CD4-positive, alpha-beta memory T cell (primary cell): ENCODE data around the gene CDKN2AIPNL. TPM values are rescaled to one million over a fixed set of nuclear protein-coding genes. Genes with fewer than 3 reads are reported as not detected.

Experiments used
- CTCF ChIA-PET: fragments of 350-600 bp; sonication (Branson Sonifier 250); formaldehyde crosslinking; loops from one replicate; lab custom pipeline; 2021; ENCODE audit warnings: inconsistent platforms; ENCODE audit not compliant: partially characterized antibody; lab: Charles Lee
- POLR2A ChIA-PET: fragments of 350-600 bp; sonication (Branson Sonifier 250); formaldehyde crosslinking; loops from one replicate; lab custom pipeline; 2021; ENCODE audit not compliant: partially characterized antibody; lab: Charles Lee
- DNase-seq, 5 donors: peaks; one replicate each; pipeline versions ENCODE4 v3.0.0 to v3.0.0-alpha.2; 2020 to 2022; ENCODE audit warnings: mixed read lengths in 1 of 5
- H3K27ac ChIP-seq: one replicate; pipeline ENCODE4 v1.7.0; 2013; ENCODE audit warnings: low read depth, low read length
- H3K27me3 ChIP-seq: 2 replicates; pipeline ENCODE4 v1.7.0; 2013; ENCODE audit warnings: mild to moderate bottlenecking, low read length, moderate library complexity; ENCODE audit not compliant: insufficient read depth
- H3K36me3 ChIP-seq: 2 replicates; pipeline ENCODE4 v1.7.0; 2013; ENCODE audit warnings: mild to moderate bottlenecking, low read length, moderate library complexity; ENCODE audit not compliant: insufficient read depth
- H3K4me1 ChIP-seq: 2 replicates; pipeline ENCODE4 v1.7.0; 2013; ENCODE audit warnings: mild to moderate bottlenecking, low read length, moderate library complexity; ENCODE audit not compliant: insufficient read depth
- H3K4me3 ChIP-seq, 2 donors: one replicate each; pipeline ENCODE4 v1.7.0; 2013; ENCODE audit warnings: low read length in 2 of 2, mild to moderate bottlenecking in 1 of 2
- H3K9me3 ChIP-seq, 2 donors: one replicate each; pipeline ENCODE4 v1.7.0; 2013; ENCODE audit warnings: low read length in 2 of 2, control low read depth in 1 of 2; ENCODE audit not compliant: control insufficient read depth in 1 of 2
- H3K27ac Mint-ChIP-seq, 7 donors: one replicate each; pipeline ENCODE4 v1.8.0; 2020 to 2021; ENCODE audit warnings: mixed read lengths in 7 of 7, mild to moderate bottlenecking in 6 of 7, inconsistent platforms in 3 of 7, moderate library complexity in 3 of 7
- H3K27me3 Mint-ChIP-seq, 2 donors: one replicate each; pipeline ENCODE4 v1.8.0; 2020 to 2021; ENCODE audit warnings: mixed read lengths in 2 of 2
- H3K36me3 Mint-ChIP-seq, 2 donors: one replicate each; pipeline ENCODE4 v1.8.0; 2020 to 2021; ENCODE audit warnings: mixed read lengths in 2 of 2, inconsistent platforms in 1 of 2, mild to moderate bottlenecking in 1 of 2
- H3K4me1 Mint-ChIP-seq, 4 donors: one replicate each; pipeline ENCODE4 v1.8.0; 2020 to 2021; ENCODE audit warnings: mixed read lengths in 4 of 4, mild to moderate bottlenecking in 1 of 4
- H3K4me3 Mint-ChIP-seq, 8 donors: one replicate each; pipeline ENCODE4 v1.8.0; 2020 to 2021; ENCODE audit warnings: mixed read lengths in 8 of 8, mild to moderate bottlenecking in 7 of 8, moderate library complexity in 6 of 8, inconsistent platforms in 3 of 8
- H3K9me3 Mint-ChIP-seq, 8 donors: one replicate each; pipeline ENCODE4 v1.8.0; 2020 to 2021; ENCODE audit warnings: mixed read lengths in 8 of 8, mild to moderate bottlenecking in 5 of 8, inconsistent platforms in 3 of 8, moderate library complexity in 1 of 8
- intact Hi-C: fragments of 100-400 bp; cut with micrococcal nuclease; formaldehyde crosslinking; loops from one replicate; pipeline ENCODE4 v1.15.1; 2023
- polyA plus RNA-seq, 2 donors: library from polyadenylated mRNA; unstranded; fragments of 300-500 nt; fragmentation: Illumina TruSeq; gene quantifications; one replicate each; pipeline ENCODE4 v1.2.3, GENCODE V29; 2021
- total RNA-seq, 2 experiments: library from RNA; stranded (reverse); gene quantifications; one replicate each; pipeline ENCODE4 v1.2.3, GENCODE V29; 2021

The CDKN2AIPNL gene
- total and polyA plus RNA-seq, 4 experiments from 2014 or later = 14.7 to 32.4 (median 20.1) TPM

- CTCF ChIA-PET = interaction anchor here (1.2 to 1.6 kb wide), 2 partner anchors 12 to 126 kb away, joined by 3 to 5 read pairs; no protein-coding TSS in a partner anchor
- no peak overlapping the region for H3K27ac Mint-ChIP-seq
These were observed 36.3 kb upstream of the CDKN2AIPNL start for GRCh38 chr5:134447815-134448520.

GRCh38 chr5:134446938-134447337, 35.3 kb upstream of the CDKN2AIPNL start:
- intact Hi-C loops = no loop called here
- DNase-seq = no peak
- ChIA-PET POLR2A (interaction anchor here (0.8 kb wide), 1 partner anchor 76 kb away, joined by 3 read pairs; no protein-coding TSS in a partner anchor), CTCF (no interaction called here)
- Mint-ChIP-seq H3K27me3 (no peaks in the 10 kb centered on the region), H3K36me3 (no peaks in the 10 kb centered on the region), H3K27ac (peak overlapping the region in 1 of 7 donors; percentile 60), H3K9me3 (no peaks in the 10 kb centered on the region), H3K4me3 (no peak overlapping the region), H3K4me1 (no peaks in the 10 kb centered on the region)
- no peak overlapping the region for H3K4me3 ChIP-seq
- no peaks in the 10 kb centered on the region for H3K4me1 ChIP-seq
- no peaks in the 10 kb centered on the region for H3K36me3 ChIP-seq
- H3K27ac ChIP-seq = no peak overlapping the region
- H3K27me3 ChIP-seq = no peaks in the 10 kb centered on the region
- no peaks in the 10 kb centered on the region for H3K9me3 ChIP-seq

More at GRCh38 chr5:134447815-134448520, 36.3 kb upstream of the CDKN2AIPNL start:
- Histone ChIP-seq H3K9me3 (no peaks in the 10 kb centered on the region), H3K4me1 (no peaks in the 10 kb centered on the region), H3K4me3 (no peak overlapping the region), H3K27ac (no peak overlapping the region), H3K36me3 (no peaks in the 10 kb centered on the region), H3K27me3 (no peaks in the 10 kb centered on the region)
- Mint-ChIP-seq H3K4me1 (no peaks in the 10 kb centered on the region), H3K36me3 (no peaks in the 10 kb centered on the region), H3K4me3 (no peak overlapping the region), H3K9me3 (no peaks in the 10 kb centered on the region), H3K27me3 (no peaks in the 10 kb centered on the region)
- POLR2A ChIA-PET = no interaction called here
- DNase-seq = no peak
- intact Hi-C loops = no loop called here

- Mint-ChIP-seq H3K36me3 (no peaks in the 10 kb centered on the region), H3K27ac (no peak overlapping the region), H3K9me3 (no peaks in the 10 kb centered on the region), H3K4me3 (no peak overlapping the region), H3K4me1 (no peaks in the 10 kb centered on the region), H3K27me3 (no peaks in the 10 kb centered on the region)
- Histone ChIP-seq H3K9me3 (no peaks in the 10 kb centered on the region), H3K4me1 (no peaks in the 10 kb centered on the region), H3K27ac (no peak overlapping the region), H3K36me3 (no peaks in the 10 kb centered on the region), H3K4me3 (no peak overlapping the region), H3K27me3 (no peaks in the 10 kb centered on the region)
- ChIA-PET POLR2A (interaction anchor here (1.1 kb wide), 1 partner anchor 80 kb away, joined by 3 read pairs; no protein-coding TSS in a partner anchor), CTCF (no interaction called here)
- DNase-seq = no peak
- intact Hi-C loops = no loop called here
These were observed 34.5 kb upstream of the CDKN2AIPNL start for GRCh38 chr5:134445856-134446818.

GRCh38 chr5:134444941-134445471, 33.3 kb upstream of the CDKN2AIPNL start:
- H3K27ac ChIP-seq = no peak overlapping the region

GRCh38 chr5:134440201-134440755, 28.6 kb upstream of the CDKN2AIPNL start:
- Histone ChIP-seq H3K27ac (no peak overlapping the region), H3K27me3 (no peaks in the 10 kb centered on the region), H3K4me3 (no peak overlapping the region), H3K9me3 (no peaks in the 10 kb centered on the region), H3K4me1 (peaks cover 17% of the 10 kb centered on the region), H3K36me3 (no peaks in the 10 kb centered on the region)
- H3K9me3 Mint-ChIP-seq = no peaks in the 10 kb centered on the region
- no peak overlapping the region for H3K4me3 Mint-ChIP-seq
- no peak for DNase-seq
- H3K27me3 Mint-ChIP-seq = no peaks in the 10 kb centered on the region
- peaks cover 9 to 19% (median 14%) of the 10 kb centered on the region in 4 donors for H3K4me1 Mint-ChIP-seq
- ChIA-PET CTCF (interaction anchor here (2.4 kb wide), 1 partner anchor 11 kb away, joined by 8 read pairs; no protein-coding TSS in a partner anchor), POLR2A (no interaction called here)
- no peaks in the 10 kb centered on the region for H3K36me3 Mint-ChIP-seq
- H3K27ac Mint-ChIP-seq = no peak overlapping the region
- intact Hi-C loops = no loop called here

More at GRCh38 chr5:134444941-134445471, 33.3 kb upstream of the CDKN2AIPNL start:
- no peak overlapping the region for H3K27ac Mint-ChIP-seq
- H3K9me3 Mint-ChIP-seq = no peaks in the 10 kb centered on the region
- H3K4me3 Mint-ChIP-seq = no peak overlapping the region
- H3K4me1 ChIP-seq = no peaks in the 10 kb centered on the region
- POLR2A ChIA-PET = interaction anchor here (0.7 kb wide), 1 partner anchor 21 kb away, joined by 3 read pairs; no protein-coding TSS in a partner anchor
- no peaks in the 10 kb centered on the region for H3K4me1 Mint-ChIP-seq
- CTCF ChIA-PET = no interaction called here
- no peaks in the 10 kb centered on the region for H3K36me3 Mint-ChIP-seq
- no peak overlapping the region for H3K4me3 ChIP-seq
- H3K27me3 Mint-ChIP-seq = no peaks in the 10 kb centered on the region
- intact Hi-C loops = no loop called here
- H3K27me3 ChIP-seq = no peaks in the 10 kb centered on the region
- no peaks in the 10 kb centered on the region for H3K9me3 ChIP-seq
- no peak for DNase-seq
- H3K36me3 ChIP-seq = no peaks in the 10 kb centered on the region

DNA sequence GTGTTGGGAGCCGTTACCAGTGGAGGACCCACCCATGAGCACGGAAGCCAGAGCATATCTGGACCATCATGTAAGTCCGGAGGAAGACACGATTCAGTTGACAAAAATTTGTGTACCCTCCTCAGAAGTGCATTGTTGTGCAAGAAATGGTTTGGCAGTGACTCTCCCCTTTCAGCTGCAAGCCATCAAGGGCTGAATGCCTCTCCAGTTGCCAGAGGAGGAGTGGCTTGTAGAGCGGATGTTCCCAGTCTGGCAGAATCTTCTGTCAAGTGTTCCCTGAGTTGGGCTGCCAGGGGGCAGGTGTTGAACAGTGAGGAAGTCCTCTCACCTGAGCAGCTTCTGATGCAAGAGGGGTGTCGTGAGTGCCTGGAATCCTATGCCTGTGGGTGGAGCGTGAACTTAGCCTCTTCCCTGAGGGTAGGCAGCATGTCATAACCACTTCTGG, 27.6 kb upstream of the CDKN2AIPNL start:
- Histone ChIP-seq H3K4me3 (no peak overlapping the region), H3K36me3 (no peaks in the 10 kb centered on the region), H3K27ac (no peak overlapping the region), H3K27me3 (no peaks in the 10 kb centered on the region), H3K9me3 (no peaks in the 10 kb centered on the region), H3K4me1 (peaks cover 17% of the 10 kb centered on the region)
- peaks cover 9 to 19% (median 14%) of the 10 kb centered on the region in 4 donors for H3K4me1 Mint-ChIP-seq
- ChIA-PET POLR2A (interaction anchor here (1.1 kb wide), 1 partner anchor 87 kb away, joined by 3 read pairs; the partner anchor contains the start of gene JADE2), CTCF (interaction anchor here (2.4 kb wide), 1 partner anchor 10 kb away, joined by 8 read pairs; no protein-coding TSS in a partner anchor)
- no peaks in the 10 kb centered on the region for H3K9me3 Mint-ChIP-seq
- no peaks in the 10 kb centered on the region for H3K27me3 Mint-ChIP-seq
- no peaks in the 10 kb centered on the region for H3K36me3 Mint-ChIP-seq
- peak overlapping the region in 1 of 7 donors; percentile 27 for H3K27ac Mint-ChIP-seq
- no peak overlapping the region for H3K4me3 Mint-ChIP-seq
- no peak for DNase-seq
- intact Hi-C loops = no loop called here
